ENCODE results near the gene NEK6.

- TF ChIP-seq RAD21 (IDR thresholded peaks at IDR 0.05; ENCODE audit: insufficient read depth, low read depth, low read length) (no peak), POLR2A (IDR thresholded peaks at IDR 0.05; ENCODE audit: low read depth, low read length) (no peak)
Observed at GRCh38 chr9:124214596-124215367, 43.0 kb upstream of the NEK6 start.

Measured in GM12878 (cell line).